Stimulated activated CD8-positive, alpha-beta memory T cell treated with anti-CD3 and anti-CD28 coated beads, Interleukin-7, amount 100 ng/mL, for 4 hours (primary cell): ENCODE data around the gene HLTF.

Experiments
- DNase-seq, 2 donors: peaks; one replicate each; pipeline ENCODE4 v3.0.0-alpha.2; 2020; ENCODE audit warnings: low read depth in 2 of 2

HLTF gene

DNA sequence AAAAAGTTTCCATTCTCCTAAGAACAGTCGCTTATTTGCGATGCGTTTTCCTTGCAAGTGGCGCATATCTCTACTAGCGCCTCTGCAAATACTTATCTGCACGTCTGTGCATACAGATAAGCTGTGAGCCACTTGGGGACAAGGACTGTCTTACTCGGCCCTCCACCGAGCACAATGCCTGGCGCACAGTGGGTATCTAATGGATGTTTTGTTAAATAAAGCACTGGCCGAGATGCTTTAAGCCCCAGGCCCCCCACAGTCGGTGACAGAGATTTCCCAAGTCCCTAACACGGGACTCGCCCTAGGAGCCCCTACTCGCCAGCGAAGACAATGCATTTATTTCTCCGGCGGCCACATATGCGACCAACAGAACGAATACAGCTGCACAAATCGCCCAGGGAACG is 503 bp downstream of the HLTF start:
- DNase-seq: no peak

GRCh38 chr3:149081772-149082171 is 4.6 kb downstream of the HLTF start:
- no peak for DNase-seq

- DNase-seq: no peak
Measured at GRCh38 chr3:149080699-149081091, 5.6 kb downstream of the HLTF start.

DNA sequence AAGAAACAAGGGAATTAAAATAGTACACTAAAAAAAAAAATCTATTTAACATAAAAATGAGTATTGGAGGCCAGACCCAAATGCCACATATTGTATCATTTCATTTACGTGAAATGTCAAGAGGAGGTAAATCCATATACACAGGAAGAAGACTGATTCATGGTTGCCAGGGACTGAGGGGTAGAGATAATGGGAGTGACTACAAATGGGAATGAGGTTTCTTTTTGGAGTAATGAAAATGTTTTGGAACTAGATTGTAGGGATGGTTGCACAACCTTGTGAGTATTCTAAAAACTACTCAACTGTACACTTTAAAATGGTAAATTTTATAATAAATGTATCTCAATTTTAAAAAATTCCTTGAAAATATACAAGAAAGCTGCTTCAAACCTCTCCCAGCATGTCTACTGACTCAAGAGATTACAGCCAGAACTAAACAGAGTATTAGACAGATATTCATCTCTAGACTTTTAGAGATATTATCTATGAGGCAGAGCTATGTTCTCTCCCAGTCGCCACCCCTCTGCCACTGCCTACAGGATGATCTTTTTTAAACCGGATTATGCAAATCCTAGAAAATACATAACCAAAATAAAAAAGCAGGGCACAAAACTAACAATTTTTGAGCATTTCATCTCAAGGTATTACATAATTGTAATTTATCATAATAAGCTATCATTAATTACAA is 6.2 kb downstream of the HLTF start:
- no peak for DNase-seq

GRCh38 chr3:149077628-149078027 is 8.7 kb downstream of the HLTF start:
- no peak for DNase-seq

GRCh38 chr3:149067883-149068282 is 18.4 kb downstream of the HLTF start:
- no peak for DNase-seq

- no peak for DNase-seq
Measured at GRCh38 chr3:149061776-149062175, 24.6 kb downstream of the HLTF start.

GRCh38 chr3:149058602-149059001 is 27.7 kb downstream of the HLTF start:
- DNase-seq: no peak

GRCh38 chr3:149058198-149058597 is 28.1 kb downstream of the HLTF start:
- no peak for DNase-seq

DNA sequence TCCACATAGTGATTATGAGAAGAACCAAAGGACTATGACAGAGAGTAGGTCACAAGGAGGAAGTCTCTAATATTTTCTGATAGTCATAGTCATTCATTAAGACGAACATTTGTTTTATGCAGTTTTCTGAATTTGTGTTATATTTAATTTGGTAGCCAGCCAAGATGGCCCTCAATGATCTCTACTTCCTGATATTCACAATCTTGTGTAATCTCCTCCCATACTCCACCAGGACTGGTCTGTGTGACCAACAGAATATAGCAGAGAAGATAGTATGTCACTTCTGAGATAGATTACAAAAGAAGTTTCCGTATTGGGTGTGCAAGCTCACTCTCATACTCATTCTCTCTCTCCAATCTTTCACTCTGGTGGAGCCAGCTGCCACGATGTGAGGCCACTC is 30.8 kb downstream of the HLTF start:
- DNase-seq: no peak

- DNase-seq: no peak
Measured at GRCh38 chr3:149044339-149045083, 41.8 kb downstream of the HLTF start.

DNA sequence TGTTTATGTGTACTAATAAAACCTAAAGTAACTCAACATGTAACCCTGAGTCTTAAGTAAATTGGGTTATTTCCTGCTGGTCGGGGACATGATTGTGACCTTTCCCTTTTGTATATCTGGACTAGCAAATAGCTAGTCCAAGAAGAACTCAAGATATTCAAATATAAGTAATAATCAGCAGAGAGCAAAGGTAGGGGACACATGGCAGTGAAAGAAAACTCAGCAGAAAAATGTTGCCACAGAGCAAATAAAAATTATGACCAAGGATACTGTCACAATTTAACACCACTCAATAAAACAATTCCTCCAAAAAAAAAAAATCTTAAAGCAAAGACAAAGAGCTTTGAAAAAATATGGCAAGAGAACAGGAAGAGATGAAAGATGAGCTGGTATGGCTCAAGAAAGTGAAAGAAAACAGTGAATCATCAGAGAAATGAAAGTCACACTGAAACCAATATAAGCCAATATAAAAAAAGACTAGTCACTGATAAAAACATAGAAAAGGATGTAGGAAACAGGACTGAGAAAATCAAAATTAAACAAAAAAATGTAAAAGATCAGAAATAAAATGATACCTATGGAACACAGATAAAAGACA is 43.4 kb downstream of the HLTF start:
- no peak for DNase-seq

- no peak for DNase-seq
Measured at GRCh38 chr3:149038322-149038721, 48.0 kb downstream of the HLTF start.

- DNase-seq: no peak
Measured at GRCh38 chr3:149037684-149038083, 48.6 kb downstream of the HLTF start.

GRCh38 chr3:149031096-149031495 is 55.2 kb downstream of the HLTF start:
- no peak for DNase-seq

GRCh38 chr3:149026718-149027117 is 59.6 kb downstream of the HLTF start:
- no peak for DNase-seq

DNA sequence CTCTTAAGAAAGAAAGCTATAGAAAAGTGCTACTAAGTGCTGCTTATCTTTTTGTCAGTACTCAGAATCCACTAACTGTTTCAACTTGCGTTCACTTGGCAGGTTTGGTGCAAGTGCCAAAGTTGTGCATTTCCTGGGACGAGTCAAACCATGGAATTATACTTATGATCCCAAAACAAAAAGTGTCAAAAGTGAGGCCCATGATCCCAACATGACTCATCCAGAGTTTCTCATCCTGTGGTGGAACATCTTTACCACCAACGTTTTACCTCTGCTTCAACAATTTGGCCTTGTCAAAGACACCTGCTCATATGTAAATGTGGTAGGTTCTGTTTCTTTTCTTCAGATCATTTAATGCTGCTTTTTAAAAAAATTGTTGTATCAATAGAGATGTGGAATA is 62.4 kb downstream of the HLTF start:
- DNase-seq: no peak

- no peak for DNase-seq
Measured at GRCh38 chr3:149021830-149022229, 64.5 kb downstream of the HLTF start.

DNA sequence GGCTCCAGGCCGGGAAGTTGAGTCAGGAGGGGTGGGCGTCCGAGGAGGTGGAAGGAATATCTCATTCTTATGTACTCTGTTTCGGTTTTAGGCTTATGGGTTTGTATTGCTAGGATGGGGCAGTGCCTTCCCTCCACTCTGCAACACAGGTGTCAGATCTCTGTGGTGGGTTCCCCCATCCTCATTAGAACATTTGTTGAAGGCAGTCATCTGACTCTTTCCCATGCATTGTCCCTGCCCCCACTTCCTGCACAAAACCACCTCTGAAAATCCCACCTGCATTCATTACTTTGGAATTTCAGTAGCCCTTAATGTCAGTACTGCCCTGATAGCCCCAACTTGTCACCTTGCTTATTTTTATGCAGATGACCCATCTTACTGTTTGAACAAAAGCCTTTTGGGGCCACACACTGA is 65.5 kb downstream of the HLTF start:
- DNase-seq: no peak

DNA sequence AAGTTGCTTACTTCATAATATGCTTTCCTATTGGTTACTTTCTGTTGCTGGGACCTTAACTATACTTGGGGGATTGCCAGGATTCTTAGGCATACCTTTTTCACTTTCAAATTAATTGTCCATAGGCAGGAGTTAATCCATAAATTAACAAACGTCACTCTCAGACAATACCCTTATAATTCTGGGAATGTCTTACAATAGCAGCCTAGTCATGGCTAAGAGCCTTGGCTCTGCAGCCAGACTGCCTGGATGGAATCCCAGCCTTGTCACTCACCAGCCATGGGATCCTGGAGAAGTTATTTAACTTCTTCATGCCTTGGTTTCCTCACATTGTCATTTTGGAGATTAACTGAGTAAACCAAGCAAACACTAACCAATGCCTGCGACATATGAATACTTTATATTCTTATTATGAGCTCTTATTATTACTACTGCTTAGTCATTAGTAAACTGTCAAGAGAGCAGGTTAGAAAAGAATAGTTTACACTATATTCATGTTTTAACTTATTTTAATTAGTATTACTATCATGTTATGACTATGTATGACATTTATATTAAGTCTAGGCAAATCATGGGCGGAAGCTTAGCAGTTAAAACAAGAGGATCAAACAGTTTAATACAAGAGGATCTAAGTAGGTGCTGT is 66.0 kb downstream of the HLTF start:
- DNase-seq: no peak

DNA sequence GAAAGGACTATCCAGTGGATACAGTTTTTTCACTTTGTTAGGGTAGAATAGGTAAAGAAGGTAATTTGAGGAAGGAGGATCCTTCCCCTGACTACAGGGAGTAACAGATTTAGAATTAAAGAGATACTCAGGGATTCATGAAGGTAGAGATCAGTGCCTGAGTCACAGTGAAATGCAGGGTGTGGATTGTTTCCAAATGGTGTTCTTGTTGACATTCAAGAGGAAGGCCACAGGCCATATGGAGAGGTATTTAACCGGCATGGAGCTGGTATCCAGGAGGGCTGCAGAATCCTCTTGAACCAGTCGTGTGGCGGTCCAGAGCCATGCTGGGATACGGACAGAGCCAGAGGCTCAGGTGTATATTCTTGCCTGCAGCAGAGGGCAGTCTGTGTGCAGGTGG is 66.8 kb downstream of the HLTF start:
- no peak for DNase-seq

DNA sequence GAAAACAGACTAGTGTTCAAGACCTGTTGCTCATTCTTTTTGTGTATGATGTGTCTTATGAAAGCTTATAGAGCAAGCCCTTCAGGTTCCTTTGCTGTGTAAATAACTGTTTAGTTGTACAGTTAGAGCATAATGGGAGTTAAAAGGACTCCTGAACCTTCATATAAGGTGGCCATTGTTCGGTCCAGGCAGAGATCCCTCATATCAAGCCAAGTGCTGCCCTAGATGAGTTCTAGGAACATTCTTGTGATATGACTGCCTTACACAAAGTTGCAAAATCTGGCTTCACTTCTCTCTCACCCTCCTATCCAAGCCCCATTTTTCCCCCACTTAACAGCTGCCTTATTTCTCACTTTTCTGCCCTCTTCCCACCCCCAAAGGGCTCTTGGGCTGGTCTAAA is 68.1 kb downstream of the HLTF start:
- DNase-seq: no peak
